Measurements from ENCODE around the gene AADACL4.

Gene AADACL4

DNA sequence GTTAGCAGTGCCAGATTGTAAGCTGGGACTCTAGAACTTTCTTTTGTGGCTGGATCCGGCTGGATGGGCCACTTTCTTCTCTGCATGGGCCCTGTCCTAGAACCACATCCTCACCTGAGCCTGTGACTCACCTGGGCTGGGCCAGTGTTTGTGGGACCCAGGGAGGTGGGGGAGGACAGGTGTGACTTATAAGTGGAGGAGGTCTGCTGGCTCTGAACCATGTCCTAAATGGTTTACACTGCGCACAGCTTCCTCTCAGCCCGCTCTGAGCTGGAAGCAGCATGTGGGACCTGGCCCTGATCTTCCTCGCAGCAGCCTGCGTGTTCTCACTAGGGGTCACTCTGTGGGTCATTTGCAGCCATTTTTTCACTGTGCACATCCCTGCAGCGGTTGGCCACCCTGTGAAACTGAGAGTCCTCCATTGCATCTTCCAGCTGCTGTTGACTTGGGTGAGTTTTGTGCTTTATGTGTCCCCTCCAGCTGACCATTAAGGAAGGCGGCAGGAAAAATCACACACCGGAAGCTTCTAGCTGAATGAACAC is 72.1 kb downstream of the AADACL4 start, which contains the start of gene AADACL3:
AADACL3 (plus strand) TSS at position 215 of the 542 bp plus-strand sequence; CDS start at position 282, 67 bp downstream.
- DNase-seq = no peak
